Measurements from ENCODE around the gene ARFGEF3. TPM values are rescaled to one million over a fixed set of nuclear protein-coding genes. Genes with fewer than 3 reads are reported as not detected.

Gene ARFGEF3
- total and polyA plus RNA-seq, 4 donors, result 0.06 to 0.33 (median 0.16) TPM

DNA sequence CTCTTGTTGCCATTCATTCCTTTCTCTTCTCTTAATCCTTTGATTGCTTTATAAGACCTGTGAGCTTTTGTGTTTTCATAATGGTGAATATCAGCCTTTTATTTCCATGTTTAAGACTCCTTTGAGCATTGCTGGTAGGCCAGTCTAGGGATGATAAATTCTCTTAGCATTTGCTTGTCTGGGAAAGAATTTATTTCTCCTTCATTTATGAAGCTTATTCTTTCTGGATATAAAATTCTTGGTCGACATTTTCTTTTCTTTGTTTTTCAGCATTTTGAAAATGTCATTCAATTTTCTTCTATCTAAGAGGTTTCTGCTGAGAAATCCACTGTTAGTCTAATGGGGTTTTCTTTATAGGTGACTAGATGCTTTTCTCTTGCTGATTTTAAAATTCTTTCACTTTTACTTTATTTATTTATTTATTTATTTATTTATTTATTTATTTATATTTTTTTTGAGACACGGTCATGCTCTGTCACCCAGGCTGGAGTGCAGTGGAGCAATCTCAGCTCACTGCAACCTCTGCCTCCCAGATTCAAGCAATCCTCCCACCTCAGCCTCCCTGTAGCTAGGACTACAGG lies 15.0 kb downstream of the ARFGEF3 start:
- WGBS, result 97% methylated on average over 2 of the region's 2 CpGs
- Histone ChIP-seq H3K4me3 (ENCODE audit: low read depth in 1 of 3, low read length in 3 of 3) (no peak overlapping the region), H3K36me3 (ENCODE audit: control insufficient read depth in 4 of 4, insufficient read depth in 3 of 4, low read depth in 1 of 4, low read length in 3 of 4) (no peaks in the 10 kb centered on the region), H3K4me1 (ENCODE audit: control insufficient read depth in 4 of 4, insufficient read depth in 4 of 4, low read length in 3 of 4) (no peaks in the 10 kb centered on the region), H3K27me3 (ENCODE audit: control insufficient read depth in 4 of 4, insufficient read depth in 4 of 4, low read length in 3 of 4) (no peaks in the 10 kb centered on the region), H3K9ac (ENCODE audit: low read depth in 1 of 2, low read length in 2 of 2) (no peak overlapping the region), H3K9me3 (ENCODE audit: control insufficient read depth in 4 of 4, low read length in 3 of 4) (peaks cover 3 to 5% (median 4%) of the 10 kb centered on the region in 4 donors), H3K27ac (ENCODE audit: low read depth in 1 of 2, low read length in 2 of 2) (no peak overlapping the region)
- DNase-seq (ENCODE audit: low spot score), result no peak
- TF ChIP-seq RAD21 (IDR thresholded peaks at IDR 0.05) (no peak), SP1 (IDR thresholded peaks at IDR 0.05) (no peak), TAF1 (conservative IDR thresholded peaks at IDR 0.05) (no peak), NR2F2 (IDR thresholded peaks at IDR 0.05) (no peak), JUND (IDR thresholded peaks at IDR 0.05) (no peak), YY1 (IDR thresholded peaks at IDR 0.05) (no peak), FOXA2 (IDR thresholded peaks at IDR 0.05) (no peak), GABPA (IDR thresholded peaks at IDR 0.05 in 1 of 2, conservative IDR thresholded peaks at IDR 0.05 in 1 of 2) (no peak), FOXA1 (IDR thresholded peaks at IDR 0.05) (no peak), RXRA (IDR thresholded peaks at IDR 0.05) (no peak), HNF4A (conservative IDR thresholded peaks at IDR 0.05) (no peak), HNF4G (IDR thresholded peaks at IDR 0.05) (no peak), EGR1 (IDR thresholded peaks at IDR 0.05; ENCODE audit: low read depth in 2 of 2) (no peak)
- TF ChIP-seq, protein P1, sequence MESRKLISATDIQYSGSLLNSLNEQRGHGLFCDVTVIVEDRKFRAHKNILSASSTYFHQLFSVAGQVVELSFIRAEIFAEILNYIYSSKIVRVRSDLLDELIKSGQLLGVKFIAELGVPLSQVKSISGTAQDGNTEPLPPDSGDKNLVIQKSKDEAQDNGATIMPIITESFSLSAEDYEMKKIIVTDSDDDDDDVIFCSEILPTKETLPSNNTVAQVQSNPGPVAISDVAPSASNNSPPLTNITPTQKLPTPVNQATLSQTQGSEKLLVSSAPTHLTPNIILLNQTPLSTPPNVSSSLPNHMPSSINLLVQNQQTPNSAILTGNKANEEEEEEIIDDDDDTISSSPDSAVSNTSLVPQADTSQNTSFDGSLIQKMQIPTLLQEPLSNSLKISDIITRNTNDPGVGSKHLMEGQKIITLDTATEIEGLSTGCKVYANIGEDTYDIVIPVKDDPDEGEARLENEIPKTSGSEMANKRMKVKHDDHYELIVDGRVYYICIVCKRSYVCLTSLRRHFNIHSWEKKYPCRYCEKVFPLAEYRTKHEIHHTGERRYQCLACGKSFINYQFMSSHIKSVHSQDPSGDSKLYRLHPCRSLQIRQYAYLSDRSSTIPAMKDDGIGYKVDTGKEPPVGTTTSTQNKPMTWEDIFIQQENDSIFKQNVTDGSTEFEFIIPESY (IDR thresholded peaks at IDR 0.05), result no peak
- TF ChIP-seq, protein P2, sequence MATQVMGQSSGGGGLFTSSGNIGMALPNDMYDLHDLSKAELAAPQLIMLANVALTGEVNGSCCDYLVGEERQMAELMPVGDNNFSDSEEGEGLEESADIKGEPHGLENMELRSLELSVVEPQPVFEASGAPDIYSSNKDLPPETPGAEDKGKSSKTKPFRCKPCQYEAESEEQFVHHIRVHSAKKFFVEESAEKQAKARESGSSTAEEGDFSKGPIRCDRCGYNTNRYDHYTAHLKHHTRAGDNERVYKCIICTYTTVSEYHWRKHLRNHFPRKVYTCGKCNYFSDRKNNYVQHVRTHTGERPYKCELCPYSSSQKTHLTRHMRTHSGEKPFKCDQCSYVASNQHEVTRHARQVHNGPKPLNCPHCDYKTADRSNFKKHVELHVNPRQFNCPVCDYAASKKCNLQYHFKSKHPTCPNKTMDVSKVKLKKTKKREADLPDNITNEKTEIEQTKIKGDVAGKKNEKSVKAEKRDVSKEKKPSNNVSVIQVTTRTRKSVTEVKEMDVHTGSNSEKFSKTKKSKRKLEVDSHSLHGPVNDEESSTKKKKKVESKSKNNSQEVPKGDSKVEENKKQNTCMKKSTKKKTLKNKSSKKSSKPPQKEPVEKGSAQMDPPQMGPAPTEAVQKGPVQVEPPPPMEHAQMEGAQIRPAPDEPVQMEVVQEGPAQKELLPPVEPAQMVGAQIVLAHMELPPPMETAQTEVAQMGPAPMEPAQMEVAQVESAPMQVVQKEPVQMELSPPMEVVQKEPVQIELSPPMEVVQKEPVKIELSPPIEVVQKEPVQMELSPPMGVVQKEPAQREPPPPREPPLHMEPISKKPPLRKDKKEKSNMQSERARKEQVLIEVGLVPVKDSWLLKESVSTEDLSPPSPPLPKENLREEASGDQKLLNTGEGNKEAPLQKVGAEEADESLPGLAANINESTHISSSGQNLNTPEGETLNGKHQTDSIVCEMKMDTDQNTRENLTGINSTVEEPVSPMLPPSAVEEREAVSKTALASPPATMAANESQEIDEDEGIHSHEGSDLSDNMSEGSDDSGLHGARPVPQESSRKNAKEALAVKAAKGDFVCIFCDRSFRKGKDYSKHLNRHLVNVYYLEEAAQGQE (IDR thresholded peaks at IDR 0.05), result no peak
- TF ChIP-seq, protein P3, sequence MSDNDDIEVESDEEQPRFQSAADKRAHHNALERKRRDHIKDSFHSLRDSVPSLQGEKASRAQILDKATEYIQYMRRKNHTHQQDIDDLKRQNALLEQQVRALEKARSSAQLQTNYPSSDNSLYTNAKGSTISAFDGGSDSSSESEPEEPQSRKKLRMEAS (IDR thresholded peaks at IDR 0.05), result no peak
- TF ChIP-seq, protein P4, sequence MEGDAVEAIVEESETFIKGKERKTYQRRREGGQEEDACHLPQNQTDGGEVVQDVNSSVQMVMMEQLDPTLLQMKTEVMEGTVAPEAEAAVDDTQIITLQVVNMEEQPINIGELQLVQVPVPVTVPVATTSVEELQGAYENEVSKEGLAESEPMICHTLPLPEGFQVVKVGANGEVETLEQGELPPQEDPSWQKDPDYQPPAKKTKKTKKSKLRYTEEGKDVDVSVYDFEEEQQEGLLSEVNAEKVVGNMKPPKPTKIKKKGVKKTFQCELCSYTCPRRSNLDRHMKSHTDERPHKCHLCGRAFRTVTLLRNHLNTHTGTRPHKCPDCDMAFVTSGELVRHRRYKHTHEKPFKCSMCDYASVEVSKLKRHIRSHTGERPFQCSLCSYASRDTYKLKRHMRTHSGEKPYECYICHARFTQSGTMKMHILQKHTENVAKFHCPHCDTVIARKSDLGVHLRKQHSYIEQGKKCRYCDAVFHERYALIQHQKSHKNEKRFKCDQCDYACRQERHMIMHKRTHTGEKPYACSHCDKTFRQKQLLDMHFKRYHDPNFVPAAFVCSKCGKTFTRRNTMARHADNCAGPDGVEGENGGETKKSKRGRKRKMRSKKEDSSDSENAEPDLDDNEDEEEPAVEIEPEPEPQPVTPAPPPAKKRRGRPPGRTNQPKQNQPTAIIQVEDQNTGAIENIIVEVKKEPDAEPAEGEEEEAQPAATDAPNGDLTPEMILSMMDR (IDR thresholded peaks at IDR 0.05; ENCODE audit: low read depth, low read length, missing input control), result no peak
- TF ChIP-seq, protein P5, sequence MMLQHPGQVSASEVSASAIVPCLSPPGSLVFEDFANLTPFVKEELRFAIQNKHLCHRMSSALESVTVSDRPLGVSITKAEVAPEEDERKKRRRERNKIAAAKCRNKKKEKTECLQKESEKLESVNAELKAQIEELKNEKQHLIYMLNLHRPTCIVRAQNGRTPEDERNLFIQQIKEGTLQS (IDR thresholded peaks at IDR 0.05), result no peak
